GM12878 (cell line): ENCODE measurements around the gene ZSWIM2. TPM values are rescaled to one million over a fixed set of nuclear protein-coding genes. Genes with fewer than 3 reads are reported as not detected.

Experiments
- ATAC-seq: fragments of 200-7000 bp; cut with Tn5 transposase; 3 replicates; pipeline ENCODE4 v1.9.1; 2020; ENCODE audit warnings: mild to moderate bottlenecking, moderate library complexity
- BruUV-seq: library from RNA; stranded (reverse); fragments of 400-500 nt; replicated peaks from 2 replicates; lab custom pipeline; 2021; lab: Mats Ljungman, UMichigan
- CTCF ChIA-PET: fragments of 300-600 bp; sonication (Branson Sonifier 250); formaldehyde crosslinking; extraction: SDS; loops from one replicate; lab custom pipeline; 2021; ENCODE audit warnings: inconsistent platforms; lab: Yijun Ruan, JAX
- POLR2A ChIA-PET: fragments of 350-600 bp; formaldehyde crosslinking; extraction: SDS; loops from one replicate; lab custom pipeline; 2021; ENCODE audit warnings: inconsistent platforms; lab: Charles Lee
- RAD21 ChIA-PET: fragments of 300-600 bp; sonication (Branson Sonifier 250); formaldehyde crosslinking; loops from one replicate; lab custom pipeline; 2023; ENCODE audit warnings: antibody characterized with exemption; ENCODE audit not compliant: unreplicated experiment; lab: Charles Lee
- SMC1A ChIA-PET: fragments of 300-600 bp; sonication (Branson Sonifier 250); formaldehyde crosslinking; loops from one replicate; lab custom pipeline; 2023; ENCODE audit not compliant: unreplicated experiment, uncharacterized antibody; lab: Charles Lee
- DNase-seq: peaks from one replicate; pipeline ENCODE4 v3.0.0-alpha.2; 2011; ENCODE audit warnings: low read depth, low spot score
- FAIRE-seq: peaks from 3 replicates; lab custom pipeline; 2011; peaks lifted over from hg19 to GRCh38; lab: Jason Lieb, UNC
- H2AFZ ChIP-seq: 2 replicates; pipeline ENCODE4 v1.6.0; 2011; ENCODE audit warnings: low read depth, low read length, control low read depth; ENCODE audit not compliant: control insufficient read depth
- H3K27ac ChIP-seq: 2 replicates; pipeline ENCODE4 v1.5.1; 2011; ENCODE audit warnings: control low read depth; ENCODE audit not compliant: control insufficient read depth, insufficient read depth
- H3K27me3 ChIP-seq, 2 experiments: replicated peaks in 1 of 2; 2 replicates each; pipeline versions ENCODE4 v1.6.0 to v1.6.1; 2011; ENCODE audit warnings: low read length in 1 of 2; ENCODE audit not compliant: control insufficient read depth in 2 of 2, insufficient read depth in 2 of 2
- H3K36me3 ChIP-seq, 2 experiments: 2 replicates each; pipeline ENCODE4 v1.5.1; 2011; ENCODE audit warnings: low read length in 1 of 2; ENCODE audit not compliant: control insufficient read depth in 2 of 2, insufficient read depth in 2 of 2
- H3K4me1 ChIP-seq: 2 replicates; pipeline ENCODE4 v1.6.1; 2011; ENCODE audit warnings: mild to moderate bottlenecking, low read length, moderate library complexity, mixed read lengths; ENCODE audit not compliant: control insufficient read depth, insufficient read depth
- H3K4me2 ChIP-seq: 2 replicates; pipeline ENCODE4 v1.6.0; 2011; ENCODE audit warnings: control low read depth; ENCODE audit not compliant: control insufficient read depth, insufficient read depth
- H3K4me3 ChIP-seq: fragments of 200-600 bp; sonication (generic); 2 replicates; pipeline ENCODE4 v1.5.1; 2016
- H3K79me2 ChIP-seq: 2 replicates; pipeline ENCODE4 v1.6.0; 2011; ENCODE audit warnings: low read length; ENCODE audit not compliant: control insufficient read depth, insufficient read depth
- H3K9ac ChIP-seq: 2 replicates; pipeline ENCODE4 v1.8.0; 2011; ENCODE audit warnings: low read length, control low read depth, mixed read lengths; ENCODE audit not compliant: control insufficient read depth, insufficient read depth
- H3K9me3 ChIP-seq: replicated peaks from 3 replicates; pipeline ENCODE4 v1.5.1; 2011; ENCODE audit warnings: mild to moderate bottlenecking, low read length; ENCODE audit not compliant: control insufficient read depth, insufficient read depth
- H4K20me1 ChIP-seq: 2 replicates; pipeline ENCODE4 v1.6.0; 2011; ENCODE audit not compliant: control insufficient read depth, insufficient read depth
- CBX5 ChIP-seq: sonication (generic); IDR thresholded peaks from 2 replicates; pipeline ENCODE4 v1.6.1; 2016; ENCODE audit warnings: low read depth, moderate library complexity, mild to moderate bottlenecking, inconsistent platforms
- CEBPB ChIP-seq, 2 experiments: fragments of 150-350 bp in 1 of 2; IDR thresholded peaks; 2 replicates each; pipeline ENCODE4 v1.6.1; 2012 to 2014; ENCODE audit warnings: low read depth in 2 of 2, low read length in 2 of 2, borderline replicate concordance in 1 of 2, inconsistent platforms in 1 of 2
- IKZF1 ChIP-seq: fragments of 450-650 bp; conservative IDR thresholded peaks from 2 replicates; pipeline ENCODE4 v1.6.1; 2017; ENCODE audit warnings: antibody characterized with exemption, mild to moderate bottlenecking
- SREBF1 ChIP-seq: IDR thresholded peaks from 2 replicates; pipeline ENCODE4 v1.6.1; 2012; ENCODE audit warnings: mild to moderate bottlenecking, low read length
- SREBF2 ChIP-seq: IDR thresholded peaks from 2 replicates; pipeline ENCODE4 v1.6.1; 2012; ENCODE audit warnings: mild to moderate bottlenecking, low read length
- STAT3 ChIP-seq: IDR thresholded peaks from 2 replicates; pipeline ENCODE4 v1.6.1; 2011; ENCODE audit warnings: low read depth, low read length, improper control_type of control experiment
- ZBED1 ChIP-seq: IDR thresholded peaks from 2 replicates; pipeline ENCODE4 v1.6.1; 2016; ENCODE audit warnings: borderline replicate concordance
- WGBS: methylation state at CpG from one replicate; pipeline ENCODE4 v1.1.6; 2016; ENCODE audit warnings: low lambda C conversion rate; ENCODE audit not compliant: insufficient replicate concordance, insufficient coverage; ENCODE audit errors: missing lambda C conversion rate; 5-methylcytosine and 5-hydroxymethylcytosine counted together
- in situ Hi-C: fragments of 300-500 bp; cut with MboI; formaldehyde crosslinking; loops from 9 replicates; pipeline ENCODE4 v1.14.3; 2018; ENCODE audit warnings: mixed read lengths
- intact Hi-C: fragments of 100-400 bp; cut with micrococcal nuclease; formaldehyde crosslinking; loops from one replicate; pipeline ENCODE4 v1.14.2; 2022; ENCODE audit not compliant: unreplicated experiment
- polyA plus RNA-seq, 11 experiments: library from polyadenylated mRNA; depleted of rRNA in 4 of 11; unstranded in 6 of 11; stranded (reverse) in 5 of 11; fragments of >200 nt; fragmentation: Nextera tagmentation in 4 of 11; fragmentation: Illumina TruSeq in 1 of 11; extraction: Ambion mirVana in 4 of 11; extraction: Trizol in 1 of 11; gene quantifications; 1 replicate in 1 of 11; 2 replicates in 10 of 11; pipeline versions ENCODE4 v1.2.1 to v1.2.3, GENCODE V29; 2011 to 2016; ENCODE audit warnings: inconsistent platforms in 2 of 11, missing spikeins in 2 of 11, low read depth in 1 of 11
- total RNA-seq, 4 experiments: library from RNA; depleted of rRNA in 3 of 4; stranded (reverse); fragments of >200 nt in 3 of 4; fragmentation: Illumina TruSeq in 1 of 4; extraction: Trizol in 1 of 4; gene quantifications; 2 replicates each; pipeline versions ENCODE4 v1.2.1 to v1.2.3, GENCODE V29; 2013 to 2021
- TF ChIP-seq, protein P1 (sequence below): fragments of 450-650 bp; IDR thresholded peaks from 2 replicates; pipeline ENCODE4 v1.6.1; 2017; ENCODE audit warnings: mild to moderate bottlenecking, moderate library complexity
- TF ChIP-seq, protein P2 (sequence below): fragments of 450-650 bp; IDR thresholded peaks from 2 replicates; pipeline ENCODE4 v1.6.1; 2014; ENCODE audit warnings: mild to moderate bottlenecking
- TF ChIP-seq, protein P3 (sequence below): fragments of 450-650 bp; IDR thresholded peaks from 2 replicates; pipeline ENCODE4 v1.6.1; 2016; ENCODE audit warnings: mild to moderate bottlenecking

Gene ZSWIM2
- total and polyA plus RNA-seq, 10 of the 15 experiments (the other 5 are each of a cell fraction or from before 2014, with no cell fraction given): not detected

DNA sequence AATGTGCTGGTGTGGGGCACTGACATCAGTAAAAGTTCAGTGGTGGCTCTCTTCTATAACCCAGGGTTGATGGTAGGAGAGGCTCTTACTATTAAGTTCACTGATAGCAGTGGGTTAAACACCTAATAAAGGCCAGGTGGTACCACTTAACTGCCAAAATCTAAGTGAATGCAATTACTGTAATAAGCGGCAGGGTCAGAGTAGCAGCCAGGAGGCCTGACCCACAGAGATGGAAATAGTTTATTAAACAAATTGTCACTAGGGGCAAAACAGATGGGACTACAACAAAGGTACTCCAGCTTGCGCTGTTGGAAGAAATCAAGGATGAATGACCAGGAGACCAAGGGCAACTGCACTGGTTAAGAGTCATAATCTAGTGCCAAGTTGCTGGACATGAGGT is 26.6 kb downstream of the ZSWIM2 start:
- BruUV-seq: no TSS peak
- ChIA-PET RAD21 (no interaction called here), SMC1A (interaction anchor here (1.2 kb wide), 1 partner anchor 14 kb away, joined by 3 read pairs; no protein-coding TSS in a partner anchor), POLR2A (no interaction called here), CTCF (interaction anchor here (0.7 kb wide), 1 partner anchor 697 kb away, joined by 3 read pairs; no protein-coding TSS in a partner anchor)
- TF ChIP-seq, protein P1, sequence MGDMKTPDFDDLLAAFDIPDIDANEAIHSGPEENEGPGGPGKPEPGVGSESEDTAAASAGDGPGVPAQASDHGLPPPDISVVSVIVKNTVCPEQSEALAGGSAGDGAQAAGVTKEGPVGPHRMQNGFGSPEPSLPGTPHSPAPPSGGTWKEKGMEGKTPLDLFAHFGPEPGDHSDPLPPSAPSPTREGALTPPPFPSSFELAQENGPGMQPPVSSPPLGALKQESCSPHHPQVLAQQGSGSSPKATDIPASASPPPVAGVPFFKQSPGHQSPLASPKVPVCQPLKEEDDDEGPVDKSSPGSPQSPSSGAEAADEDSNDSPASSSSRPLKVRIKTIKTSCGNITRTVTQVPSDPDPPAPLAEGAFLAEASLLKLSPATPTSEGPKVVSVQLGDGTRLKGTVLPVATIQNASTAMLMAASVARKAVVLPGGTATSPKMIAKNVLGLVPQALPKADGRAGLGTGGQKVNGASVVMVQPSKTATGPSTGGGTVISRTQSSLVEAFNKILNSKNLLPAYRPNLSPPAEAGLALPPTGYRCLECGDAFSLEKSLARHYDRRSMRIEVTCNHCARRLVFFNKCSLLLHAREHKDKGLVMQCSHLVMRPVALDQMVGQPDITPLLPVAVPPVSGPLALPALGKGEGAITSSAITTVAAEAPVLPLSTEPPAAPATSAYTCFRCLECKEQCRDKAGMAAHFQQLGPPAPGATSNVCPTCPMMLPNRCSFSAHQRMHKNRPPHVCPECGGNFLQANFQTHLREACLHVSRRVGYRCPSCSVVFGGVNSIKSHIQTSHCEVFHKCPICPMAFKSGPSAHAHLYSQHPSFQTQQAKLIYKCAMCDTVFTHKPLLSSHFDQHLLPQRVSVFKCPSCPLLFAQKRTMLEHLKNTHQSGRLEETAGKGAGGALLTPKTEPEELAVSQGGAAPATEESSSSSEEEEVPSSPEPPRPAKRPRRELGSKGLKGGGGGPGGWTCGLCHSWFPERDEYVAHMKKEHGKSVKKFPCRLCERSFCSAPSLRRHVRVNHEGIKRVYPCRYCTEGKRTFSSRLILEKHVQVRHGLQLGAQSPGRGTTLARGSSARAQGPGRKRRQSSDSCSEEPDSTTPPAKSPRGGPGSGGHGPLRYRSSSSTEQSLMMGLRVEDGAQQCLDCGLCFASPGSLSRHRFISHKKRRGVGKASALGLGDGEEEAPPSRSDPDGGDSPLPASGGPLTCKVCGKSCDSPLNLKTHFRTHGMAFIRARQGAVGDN: no peak
- TF ChIP-seq CEBPB (IDR thresholded peaks at IDR 0.05; ENCODE audit: borderline replicate concordance in 1 of 2, low read depth in 2 of 2, low read length in 2 of 2) (no peak), ZBED1 (no peak), STAT3 (no peak), SREBF1 (no peak), CBX5 (no peak), SREBF2 (no peak), IKZF1 (no peak)
- TF ChIP-seq, protein P2, sequence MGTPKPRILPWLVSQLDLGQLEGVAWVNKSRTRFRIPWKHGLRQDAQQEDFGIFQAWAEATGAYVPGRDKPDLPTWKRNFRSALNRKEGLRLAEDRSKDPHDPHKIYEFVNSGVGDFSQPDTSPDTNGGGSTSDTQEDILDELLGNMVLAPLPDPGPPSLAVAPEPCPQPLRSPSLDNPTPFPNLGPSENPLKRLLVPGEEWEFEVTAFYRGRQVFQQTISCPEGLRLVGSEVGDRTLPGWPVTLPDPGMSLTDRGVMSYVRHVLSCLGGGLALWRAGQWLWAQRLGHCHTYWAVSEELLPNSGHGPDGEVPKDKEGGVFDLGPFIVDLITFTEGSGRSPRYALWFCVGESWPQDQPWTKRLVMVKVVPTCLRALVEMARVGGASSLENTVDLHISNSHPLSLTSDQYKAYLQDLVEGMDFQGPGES: no peak
- TF ChIP-seq, protein P3, sequence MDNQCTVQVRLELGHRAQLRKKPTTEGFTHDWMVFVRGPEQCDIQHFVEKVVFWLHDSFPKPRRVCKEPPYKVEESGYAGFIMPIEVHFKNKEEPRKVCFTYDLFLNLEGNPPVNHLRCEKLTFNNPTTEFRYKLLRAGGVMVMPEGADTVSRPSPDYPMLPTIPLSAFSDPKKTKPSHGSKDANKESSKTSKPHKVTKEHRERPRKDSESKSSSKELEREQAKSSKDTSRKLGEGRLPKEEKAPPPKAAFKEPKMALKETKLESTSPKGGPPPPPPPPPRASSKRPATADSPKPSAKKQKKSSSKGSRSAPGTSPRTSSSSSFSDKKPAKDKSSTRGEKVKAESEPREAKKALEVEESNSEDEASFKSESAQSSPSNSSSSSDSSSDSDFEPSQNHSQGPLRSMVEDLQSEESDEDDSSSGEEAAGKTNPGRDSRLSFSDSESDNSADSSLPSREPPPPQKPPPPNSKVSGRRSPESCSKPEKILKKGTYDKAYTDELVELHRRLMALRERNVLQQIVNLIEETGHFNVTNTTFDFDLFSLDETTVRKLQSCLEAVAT: no peak
- ATAC-seq (no peak), FAIRE-seq (no peak), DNase-seq (no peak)
- 23% methylated on average over 2 of the region's 2 CpGs for WGBS
- Histone ChIP-seq H3K79me2 (no peaks in the 10 kb centered on the region), H3K9ac (no peak overlapping the region), H3K9me3 (no peaks in the 10 kb centered on the region), H3K27ac (no peak overlapping the region), H3K4me3 (no peak overlapping the region), H4K20me1 (no peaks in the 10 kb centered on the region), H3K4me1 (no peaks in the 10 kb centered on the region), H3K36me3 (no peaks in the 10 kb centered on the region), H3K27me3 (no peaks in the 10 kb centered on the region), H3K4me2 (no peak overlapping the region), H2AFZ (no peak overlapping the region)
- intact Hi-C loops: no loop called here
- in situ Hi-C loops: no loop called here
